GM19025 (cell line): ENCODE results near the gene FAF1.

Source experiments
- ATAC-seq: cut with Tn5 transposase; IDR thresholded peaks from one replicate; pipeline ENCODE4 v1.9.1; 2021; ENCODE audit warnings: mild to moderate bottlenecking, low read depth, moderate library complexity; ENCODE audit not compliant: unreplicated experiment

Gene FAF1

DNA sequence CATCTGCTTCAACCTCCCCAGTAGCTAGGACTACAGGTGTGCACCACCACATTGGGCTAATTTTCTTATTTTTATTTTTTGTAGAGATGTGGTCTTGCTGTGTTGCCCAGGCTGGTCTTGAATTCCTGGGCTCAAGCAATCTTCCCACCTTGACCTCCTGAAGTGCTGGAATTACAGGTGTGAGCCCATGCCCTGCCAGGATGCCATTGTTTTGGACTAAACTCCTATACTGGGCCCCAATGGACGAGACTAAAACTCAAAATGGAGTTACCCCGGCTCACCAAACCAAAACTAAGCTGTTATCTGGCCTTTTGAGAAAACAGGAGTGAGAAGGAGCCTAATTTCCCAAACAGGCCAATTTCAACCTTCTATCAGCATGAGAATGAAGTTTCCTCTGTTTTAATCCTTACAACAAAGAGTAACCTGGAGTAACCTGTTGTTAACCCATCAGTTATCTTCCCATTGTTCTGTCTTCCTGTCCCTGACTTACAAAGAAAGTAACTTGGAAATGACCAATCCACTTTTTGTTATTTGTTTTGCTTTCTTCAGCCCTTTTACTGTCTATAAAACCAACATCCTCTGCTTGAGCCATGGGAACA, 566.4 kb downstream of the FAF1 start:
- ATAC-seq, result no peak
